NB4 (cell line): ENCODE results near the gene LGALS3BP.

ENCODE experiments used
- DNase-seq: peaks from one replicate; pipeline ENCODE4 v3.0.0; 2010; ENCODE audit warnings: low read depth
- H3K4me3 ChIP-seq: one replicate; pipeline ENCODE4 v1.5.1; 2011; ENCODE audit warnings: mild to moderate bottlenecking, low read depth, low read length, moderate library complexity
- CTCF ChIP-seq: IDR thresholded peaks from one replicate; pipeline ENCODE4 v1.5.1; 2012; ENCODE audit warnings: low read depth, low read length
- MAX ChIP-seq: IDR thresholded peaks from 2 replicates; pipeline ENCODE4 v1.6.1; 2011; ENCODE audit warnings: low read depth, low read length
- MYC ChIP-seq: IDR thresholded peaks from 2 replicates; pipeline ENCODE4 v1.6.1; 2011; ENCODE audit warnings: low read depth, low read length
- POLR2A ChIP-seq: IDR thresholded peaks from 2 replicates; pipeline ENCODE4 v1.6.1; 2011; ENCODE audit warnings: mild to moderate bottlenecking; ENCODE audit not compliant: insufficient read length; ENCODE audit errors: extremely low read depth

Gene LGALS3BP, protein sequence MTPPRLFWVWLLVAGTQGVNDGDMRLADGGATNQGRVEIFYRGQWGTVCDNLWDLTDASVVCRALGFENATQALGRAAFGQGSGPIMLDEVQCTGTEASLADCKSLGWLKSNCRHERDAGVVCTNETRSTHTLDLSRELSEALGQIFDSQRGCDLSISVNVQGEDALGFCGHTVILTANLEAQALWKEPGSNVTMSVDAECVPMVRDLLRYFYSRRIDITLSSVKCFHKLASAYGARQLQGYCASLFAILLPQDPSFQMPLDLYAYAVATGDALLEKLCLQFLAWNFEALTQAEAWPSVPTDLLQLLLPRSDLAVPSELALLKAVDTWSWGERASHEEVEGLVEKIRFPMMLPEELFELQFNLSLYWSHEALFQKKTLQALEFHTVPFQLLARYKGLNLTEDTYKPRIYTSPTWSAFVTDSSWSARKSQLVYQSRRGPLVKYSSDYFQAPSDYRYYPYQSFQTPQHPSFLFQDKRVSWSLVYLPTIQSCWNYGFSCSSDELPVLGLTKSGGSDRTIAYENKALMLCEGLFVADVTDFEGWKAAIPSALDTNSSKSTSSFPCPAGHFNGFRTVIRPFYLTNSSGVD

GRCh38 chr17:78979780-78980623 lies at the start of gene LGALS3BP:
LGALS3BP (minus strand) TSS chr17:78979923; CDS start chr17:78977191, 2,732 bp downstream.
- DNase-seq: peak; percentile 32
- TF ChIP-seq MYC: no peak
- TF ChIP-seq CTCF: no peak
- TF ChIP-seq MAX: peak; percentile 38; the same call in 1 of the 2 replicates
- TF ChIP-seq POLR2A: peak; percentile 34
- no peak within 1 kb of the TSS for H3K4me3 ChIP-seq

GRCh38 chr17:79028496-79029326 lies 49.0 kb upstream of the LGALS3BP start:
- no peak overlapping the region for H3K4me3 ChIP-seq
- DNase-seq: no peak
- TF ChIP-seq MYC: no peak
- no peak for TF ChIP-seq MAX
- peak; percentile 22 for TF ChIP-seq CTCF
- no peak for TF ChIP-seq POLR2A

GRCh38 chr17:79027925-79028491 lies 48.3 kb upstream of the LGALS3BP start:
- no peak for DNase-seq
- TF ChIP-seq POLR2A (no peak), MYC (no peak), CTCF (no peak), MAX (no peak)
- no peak overlapping the region for H3K4me3 ChIP-seq

DNA sequence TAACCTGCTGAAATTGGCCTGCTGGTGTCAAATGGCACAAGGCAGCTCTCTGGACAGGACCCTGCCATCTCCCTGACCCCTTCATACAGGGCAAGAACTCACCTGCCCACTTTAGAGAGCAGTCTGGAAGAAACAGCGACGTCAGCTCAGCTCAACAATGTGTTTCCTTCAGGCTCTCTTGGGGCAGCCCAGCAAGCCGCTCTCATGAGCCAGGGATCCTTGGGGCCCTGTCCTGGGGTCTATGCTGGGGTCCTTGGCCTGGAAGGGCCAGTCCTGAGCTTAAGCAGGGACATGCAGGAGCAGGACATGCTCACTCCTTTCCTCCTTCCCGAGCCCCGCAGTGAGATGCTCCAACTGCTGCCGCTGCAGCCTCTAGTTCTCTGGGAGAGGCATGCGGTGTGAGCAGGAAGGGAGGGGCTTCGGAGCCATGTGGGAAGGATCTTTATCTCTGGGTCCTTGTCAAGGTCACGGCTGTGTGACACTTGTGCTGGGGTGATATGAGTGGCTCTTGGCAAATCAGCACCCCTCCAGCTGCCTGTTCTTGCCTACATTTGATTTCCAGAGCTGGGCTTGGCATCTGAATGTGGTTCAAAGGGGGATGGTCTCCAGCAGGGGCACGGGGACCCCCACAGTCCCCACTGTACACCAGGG lies 47.7 kb upstream of the LGALS3BP start:
- H3K4me3 ChIP-seq: no peak overlapping the region
- TF ChIP-seq POLR2A (no peak), CTCF (no peak), MAX (no peak), MYC (no peak)

More for the DNA sequence above, 47.7 kb upstream of the LGALS3BP start:
- no peak for DNase-seq
